Vagina (tissue), 2 donors: ENCODE data around the gene MAN2A2.

Experiments used
- POLR2A ChIP-seq, 2 donors: fragments of 450-650 bp; IDR thresholded peaks; one replicate each; pipeline ENCODE4 v1.6.1; 2017; ENCODE audit warnings: antibody characterized with exemption in 2 of 2, mild to moderate bottlenecking in 2 of 2, moderate library complexity in 2 of 2
- POLR2AphosphoS5 ChIP-seq, 2 donors: sonication (generic); formaldehyde crosslinking; IDR thresholded peaks; one replicate each; pipeline ENCODE4 v1.9.0; 2017; ENCODE audit warnings: antibody characterized with exemption in 2 of 2, mild to moderate bottlenecking in 2 of 2, low read depth in 1 of 2; ENCODE audit not compliant: insufficient read depth in 1 of 2
- TF ChIP-seq, protein P1 (sequence below), 3 experiments: fragments of 450-650 bp in 2 of 3; fragments of 200-600 bp in 1 of 3; sonication (generic) in 1 of 3; IDR thresholded peaks; one replicate each; pipeline ENCODE4 v1.5.1; 2017 to 2019; ENCODE audit warnings: antibody characterized with exemption in 3 of 3, mild to moderate bottlenecking in 2 of 3, moderate library complexity in 2 of 3

DNA sequence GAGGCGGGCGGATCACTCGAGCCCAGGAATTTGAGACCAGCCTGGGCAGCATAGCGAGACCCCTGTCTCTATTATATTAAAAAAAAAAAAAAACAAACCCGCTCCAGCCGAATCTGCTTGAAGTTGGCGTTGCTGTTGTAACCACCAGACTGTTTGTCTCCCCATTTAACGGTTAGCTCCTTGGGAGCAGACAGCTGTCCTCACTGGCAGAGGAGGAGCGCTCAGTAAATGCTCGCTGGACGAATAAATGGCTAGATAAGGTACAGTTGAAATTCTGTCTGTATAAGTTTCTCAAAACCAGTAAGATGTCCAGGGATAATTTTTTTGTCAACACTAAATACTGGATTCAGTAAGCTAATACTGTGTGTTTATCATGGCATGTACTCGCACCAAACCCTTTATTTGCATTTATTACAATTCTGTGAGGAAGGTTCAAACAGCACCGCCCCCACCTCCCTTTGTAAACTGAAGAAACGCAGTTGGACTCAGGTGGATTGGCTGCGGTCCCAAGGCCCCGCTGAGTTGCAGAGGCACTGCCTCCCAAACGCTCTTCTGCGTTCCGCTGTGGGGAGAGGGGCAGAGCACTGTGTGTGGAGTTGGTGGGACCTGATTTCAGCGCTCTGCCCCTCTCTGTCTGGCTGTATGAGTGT, 52.6 kb downstream of the MAN2A2 start:
- no peak for TF ChIP-seq POLR2A (IDR thresholded peaks at IDR 0.05)
- TF ChIP-seq, protein P1, sequence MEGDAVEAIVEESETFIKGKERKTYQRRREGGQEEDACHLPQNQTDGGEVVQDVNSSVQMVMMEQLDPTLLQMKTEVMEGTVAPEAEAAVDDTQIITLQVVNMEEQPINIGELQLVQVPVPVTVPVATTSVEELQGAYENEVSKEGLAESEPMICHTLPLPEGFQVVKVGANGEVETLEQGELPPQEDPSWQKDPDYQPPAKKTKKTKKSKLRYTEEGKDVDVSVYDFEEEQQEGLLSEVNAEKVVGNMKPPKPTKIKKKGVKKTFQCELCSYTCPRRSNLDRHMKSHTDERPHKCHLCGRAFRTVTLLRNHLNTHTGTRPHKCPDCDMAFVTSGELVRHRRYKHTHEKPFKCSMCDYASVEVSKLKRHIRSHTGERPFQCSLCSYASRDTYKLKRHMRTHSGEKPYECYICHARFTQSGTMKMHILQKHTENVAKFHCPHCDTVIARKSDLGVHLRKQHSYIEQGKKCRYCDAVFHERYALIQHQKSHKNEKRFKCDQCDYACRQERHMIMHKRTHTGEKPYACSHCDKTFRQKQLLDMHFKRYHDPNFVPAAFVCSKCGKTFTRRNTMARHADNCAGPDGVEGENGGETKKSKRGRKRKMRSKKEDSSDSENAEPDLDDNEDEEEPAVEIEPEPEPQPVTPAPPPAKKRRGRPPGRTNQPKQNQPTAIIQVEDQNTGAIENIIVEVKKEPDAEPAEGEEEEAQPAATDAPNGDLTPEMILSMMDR (IDR thresholded peaks at IDR 0.05): no peak
- TF ChIP-seq POLR2AphosphoS5 (IDR thresholded peaks at IDR 0.05; ENCODE audit: insufficient read depth in 1 of 2, low read depth in 1 of 2): no peak
